K562 (cell line): Measurements from ENCODE around the gene CPNE8.

Experiments
- CTCF ChIP-seq, 3 experiments: IDR thresholded peaks in 2 of 3; conservative IDR thresholded peaks in 1 of 3; 2 replicates each; pipeline ENCODE4 v1.5.1; 2011 to 2012; ENCODE audit warnings: low read length in 3 of 3, mild to moderate bottlenecking in 3 of 3, control low read depth in 2 of 3, improper control_type of control experiment in 1 of 3, inconsistent platforms in 1 of 3, low read depth in 1 of 3, mixed read lengths in 1 of 3, moderate library complexity in 1 of 3; ENCODE audit not compliant: insufficient read depth in 2 of 3
- GTF2B ChIP-seq: IDR thresholded peaks from 2 replicates; pipeline ENCODE4 v1.6.1; 2011; ENCODE audit not compliant: insufficient read length; ENCODE audit errors: extremely low read depth
- SRF ChIP-seq, 2 experiments: fragments of 250-450, 450-650 bp in 1 of 2; sonication (Bioruptor Pico) in 1 of 2; sonication (generic) in 1 of 2; formaldehyde crosslinking; IDR thresholded peaks; 2 replicates each; pipeline versions ENCODE4 v1.5.0 to v1.5.1; 2020 to 2022; ENCODE audit warnings: mild to moderate bottlenecking in 1 of 2, missing genetic modification reagents in 1 of 2
- TBL1XR1 ChIP-seq, 2 experiments: IDR thresholded peaks; 2 replicates each; pipeline ENCODE4 v1.6.1; 2012; ENCODE audit warnings: improper control_type of control experiment in 2 of 2, low read length in 2 of 2, mild to moderate bottlenecking in 1 of 2
- ZFX ChIP-seq: sonication (generic); formaldehyde crosslinking; IDR thresholded peaks from 2 replicates; pipeline ENCODE4 v1.8.0; 2022; ENCODE audit warnings: mild to moderate bottlenecking, missing genetic modification reagents, moderate library complexity

GRCh38 chr12:38813923-38814322, 91.5 kb downstream of the CPNE8 start:
- TF ChIP-seq TBL1XR1 (IDR thresholded peaks at IDR 0.05; ENCODE audit: low read length in 2 of 2) (no peak), CTCF (IDR thresholded peaks at IDR 0.05 in 2 of 3, conservative IDR thresholded peaks at IDR 0.05 in 1 of 3; ENCODE audit: insufficient read depth in 2 of 3, low read depth in 1 of 3, low read length in 3 of 3) (no peak), ZFX (no peak), SRF (CRISPR knock-in tag; IDR thresholded peaks at IDR 0.05) (no peak), GTF2B (no peak)
